DMS114 treated with DMSO at 0.1 percent for 48 hours (cell line): ENCODE measurements around the gene PCED1B.

ENCODE experiments used
- DNase-seq: peaks from one replicate; lab custom pipeline; 2025; ENCODE audit not compliant: unreplicated experiment; lab: John Stamatoyannopoulos, UW

Gene PCED1B

DNA sequence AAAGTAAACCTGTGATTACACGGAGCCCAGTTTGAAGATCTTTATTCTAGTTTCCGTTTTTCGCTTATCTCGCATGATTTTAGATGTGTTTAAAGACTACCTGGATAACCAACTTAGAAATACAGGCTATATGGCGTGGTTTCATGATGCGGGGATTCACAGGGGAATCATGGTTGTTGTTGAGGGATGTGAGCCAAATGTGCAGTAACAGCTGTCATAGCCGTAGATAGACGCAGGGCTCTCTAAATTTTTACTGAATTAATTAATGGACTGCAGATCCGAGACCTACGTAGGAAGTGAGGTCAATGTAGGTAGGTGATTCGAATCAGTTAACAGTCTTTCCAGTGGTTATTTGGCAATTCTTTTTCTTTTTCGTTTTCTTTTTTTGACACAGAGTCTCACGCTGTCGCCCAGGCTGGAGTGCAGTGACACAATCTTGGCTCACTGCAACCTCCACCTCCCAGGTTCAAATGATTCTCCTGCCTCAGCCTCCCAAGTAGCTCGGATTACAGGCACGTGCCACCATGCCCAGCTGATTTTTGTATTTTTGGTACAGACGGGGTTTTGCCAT, 145.2 kb downstream of the PCED1B start:
- DNase-seq, result no peak

DNA sequence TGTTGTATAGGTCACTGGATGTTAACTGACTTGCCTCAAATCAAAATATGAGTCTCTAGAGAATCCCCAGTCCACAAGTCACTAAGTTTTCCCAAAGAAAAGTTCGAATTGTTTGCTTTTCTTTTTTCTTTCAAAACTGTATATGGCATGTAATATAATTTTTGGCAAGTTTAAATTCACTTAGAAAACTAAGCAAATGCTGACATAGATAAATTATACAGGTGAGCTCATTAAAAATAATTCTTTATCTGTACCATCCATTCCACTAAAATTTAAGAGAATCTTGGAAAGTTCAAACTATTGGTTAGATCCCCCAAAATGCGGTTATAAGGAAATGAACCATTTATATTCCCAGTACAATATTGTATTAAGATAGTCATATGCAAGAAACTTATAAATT, 145.9 kb downstream of the PCED1B start:
- no peak for DNase-seq

DNA sequence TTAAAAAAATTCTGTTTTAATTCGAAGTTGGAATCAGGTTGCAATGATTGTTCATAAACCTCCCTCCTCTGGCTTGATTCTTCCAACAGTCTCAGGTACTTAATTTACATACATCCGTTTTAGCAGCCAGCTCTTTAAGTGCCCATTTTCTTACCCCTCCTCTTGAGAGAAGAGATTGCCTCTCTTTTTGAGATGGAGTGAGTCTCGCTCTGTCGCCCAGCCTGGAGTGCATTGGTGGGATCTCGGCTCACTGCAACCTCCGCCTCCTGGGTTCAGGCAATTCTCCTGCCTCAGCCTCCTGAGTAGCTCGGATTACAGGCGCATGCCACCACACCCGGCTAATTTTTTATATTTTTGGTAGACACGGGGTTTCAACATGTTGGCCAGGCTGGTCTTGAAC, 146.8 kb downstream of the PCED1B start:
- DNase-seq, result no peak

GRCh38 chr12:47228802-47229201, 149.4 kb downstream of the PCED1B start:
- no peak for DNase-seq

DNA sequence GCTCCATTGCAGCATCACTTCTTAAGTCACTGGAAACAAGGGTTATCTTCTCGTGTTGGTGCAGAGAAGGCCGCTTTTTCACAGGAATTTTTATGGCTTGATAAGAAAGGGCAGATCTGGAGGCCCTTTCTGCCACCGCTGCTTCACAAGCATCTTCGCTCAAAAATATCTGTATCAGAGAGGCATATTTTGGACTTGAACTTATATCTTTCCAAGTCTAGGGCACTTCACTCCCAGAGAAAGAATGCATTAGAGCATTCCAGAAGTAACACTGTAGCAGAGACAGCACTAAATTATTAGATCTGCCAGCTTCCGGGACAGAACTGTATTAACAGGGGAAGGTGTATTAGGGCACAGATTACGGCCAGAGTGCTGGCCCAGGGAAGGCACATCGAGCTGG, 152.0 kb downstream of the PCED1B start:
- DNase-seq, result no peak

- DNase-seq, result no peak
Measured at GRCh38 chr12:47234576-47235141, 155.2 kb downstream of the PCED1B start.

DNA sequence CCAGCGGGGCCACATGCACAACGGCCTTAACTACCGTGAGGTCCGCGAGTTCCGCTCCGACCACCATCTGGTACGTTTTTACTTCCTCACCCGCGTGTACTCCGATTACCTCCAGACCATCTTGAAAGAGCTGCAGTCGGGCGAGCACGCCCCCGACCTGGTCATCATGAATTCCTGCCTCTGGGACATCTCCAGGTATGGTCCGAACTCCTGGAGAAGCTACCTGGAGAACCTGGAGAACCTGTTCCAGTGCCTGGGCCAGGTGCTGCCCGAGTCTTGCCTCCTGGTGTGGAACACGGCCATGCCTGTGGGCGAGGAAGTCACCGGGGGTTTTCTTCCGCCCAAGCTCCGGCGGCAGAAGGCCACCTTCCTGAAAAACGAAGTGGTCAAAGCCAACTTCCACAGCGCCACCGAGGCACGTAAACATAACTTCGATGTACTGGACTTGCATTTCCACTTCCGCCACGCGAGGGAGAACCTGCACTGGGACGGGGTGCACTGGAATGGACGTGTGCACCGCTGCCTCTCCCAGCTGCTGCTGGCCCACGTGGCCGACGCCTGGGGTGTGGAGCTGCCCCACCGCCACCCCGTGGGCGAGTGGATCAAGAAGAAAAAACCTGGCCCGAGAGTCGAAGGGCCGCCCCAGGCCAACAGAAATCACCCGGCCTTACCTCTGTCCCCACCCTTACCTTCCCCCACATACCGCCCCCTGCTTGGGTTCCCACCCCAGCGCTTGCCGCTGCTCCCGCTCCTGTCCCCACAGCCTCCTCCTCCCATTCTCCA, 156.0 kb downstream of the PCED1B start:
- no peak for DNase-seq

DNA sequence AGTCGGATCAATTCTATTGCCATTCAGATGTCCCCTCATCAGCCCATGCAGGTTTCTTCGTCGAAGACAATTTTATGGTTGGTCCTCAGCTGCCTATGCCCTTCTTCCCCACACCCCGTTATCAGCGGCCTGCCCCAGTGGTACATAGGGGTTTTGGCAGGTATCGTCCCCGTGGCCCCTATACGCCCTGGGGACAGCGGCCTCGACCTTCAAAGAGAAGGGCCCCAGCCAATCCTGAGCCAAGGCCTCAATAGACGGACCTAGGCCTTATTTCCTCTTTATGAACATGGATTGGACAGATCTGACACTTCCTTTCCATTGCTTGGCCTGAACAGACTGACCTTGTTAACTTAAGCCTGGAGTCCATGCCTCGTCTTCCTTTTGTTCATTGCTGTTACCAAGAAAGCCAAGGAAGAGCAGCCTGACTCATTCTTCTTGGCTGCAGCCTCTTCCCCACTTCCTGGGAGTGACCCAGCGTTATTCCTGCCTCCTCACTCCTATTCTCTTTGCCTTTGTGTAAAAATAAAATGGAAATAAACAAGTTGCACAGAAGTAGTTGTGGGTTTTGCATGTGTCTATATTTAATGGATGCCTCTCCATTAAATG, 156.8 kb downstream of the PCED1B start:
- DNase-seq, result no peak

GRCh38 chr12:47237751-47238211, 158.4 kb downstream of the PCED1B start:
- DNase-seq, result no peak

DNA sequence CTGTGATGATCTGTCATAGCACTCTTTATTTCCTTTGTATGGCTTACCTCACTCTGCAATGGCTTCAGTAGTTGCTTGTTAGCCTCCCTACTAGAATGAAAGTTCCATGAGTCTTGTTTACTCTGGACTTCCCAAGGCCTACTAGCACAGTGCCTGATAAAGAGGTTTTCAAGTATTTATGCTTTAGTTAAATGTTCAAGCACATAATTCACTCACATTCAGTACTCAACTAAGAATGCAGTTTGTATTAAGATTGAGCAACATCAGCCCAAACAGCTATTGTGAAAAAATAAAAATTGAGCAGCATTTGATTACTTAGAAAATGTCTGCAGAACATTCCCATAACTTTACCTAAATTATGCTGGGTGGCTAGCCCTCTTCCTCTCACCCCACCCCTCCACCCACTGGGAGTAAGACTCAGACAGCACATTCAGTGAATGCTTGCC, 159.3 kb downstream of the PCED1B start:
- no peak for DNase-seq

- no peak for DNase-seq
Measured at GRCh38 chr12:47242426-47242825, 163.0 kb downstream of the PCED1B start.

DNA sequence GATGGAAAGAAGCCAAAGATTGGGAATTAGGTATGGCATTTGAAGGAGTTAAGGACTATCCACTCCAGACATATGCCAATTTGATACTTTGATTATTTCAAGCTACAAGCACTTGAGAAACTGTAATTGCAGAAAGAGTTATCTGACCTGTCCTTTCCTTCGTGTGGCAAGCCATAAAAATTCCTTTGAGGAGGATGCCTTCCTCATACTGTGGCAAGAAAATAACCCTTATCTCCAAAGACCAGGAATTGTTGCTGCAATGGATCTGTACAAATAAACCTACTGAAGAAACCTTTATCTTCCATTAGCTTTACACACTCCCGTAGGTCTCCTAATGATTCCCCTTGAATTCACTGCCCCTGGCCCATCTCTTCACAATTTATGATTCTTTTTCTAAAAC, 165.4 kb downstream of the PCED1B start:
- DNase-seq, result no peak

DNA sequence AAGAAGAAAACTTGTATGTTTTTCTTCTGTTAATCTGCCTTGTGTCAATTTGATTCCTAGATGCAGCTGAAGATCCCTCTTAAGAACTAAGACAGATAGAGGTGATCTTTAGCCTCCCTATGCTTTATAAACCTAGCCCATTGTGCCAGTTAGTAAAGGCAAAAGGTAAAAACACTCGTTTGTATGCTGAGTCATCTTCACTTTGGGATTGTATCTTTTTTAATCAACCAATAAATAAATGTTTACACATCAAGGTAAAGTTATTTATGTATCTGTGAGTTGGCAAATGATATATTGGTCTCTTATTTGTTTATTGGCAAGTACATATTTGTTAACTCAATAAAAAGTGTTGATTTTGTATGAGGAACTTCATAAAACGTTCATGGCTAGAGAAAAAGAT, 166.2 kb downstream of the PCED1B start:
- no peak for DNase-seq

- no peak for DNase-seq
Measured at GRCh38 chr12:47247418-47247817, 168.0 kb downstream of the PCED1B start.

GRCh38 chr12:47249082-47249481, 169.7 kb downstream of the PCED1B start:
- DNase-seq, result no peak

- no peak for DNase-seq
Measured at GRCh38 chr12:47249719-47250357, 170.4 kb downstream of the PCED1B start.

DNA sequence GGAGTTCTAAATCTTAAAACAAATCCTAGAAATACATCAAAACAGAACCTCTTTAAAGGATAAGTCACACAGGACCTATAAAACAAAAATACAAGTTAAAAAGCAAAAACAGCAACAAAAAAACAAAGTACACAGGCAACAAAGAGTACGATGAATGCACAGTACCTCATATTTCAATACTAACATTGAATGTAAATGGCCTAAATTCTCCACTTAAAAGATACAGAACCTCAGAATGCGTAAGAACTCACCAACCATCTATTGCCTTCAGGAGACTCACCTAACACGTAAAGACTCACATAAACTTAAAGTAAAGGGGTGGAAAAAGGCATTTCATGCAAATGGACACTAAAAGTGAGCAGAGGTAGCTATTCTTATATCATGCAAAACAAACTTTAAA, 172.5 kb downstream of the PCED1B start:
- no peak for DNase-seq

- DNase-seq, result no peak
Measured at GRCh38 chr12:47264951-47265350, 185.5 kb downstream of the PCED1B start.

DNA sequence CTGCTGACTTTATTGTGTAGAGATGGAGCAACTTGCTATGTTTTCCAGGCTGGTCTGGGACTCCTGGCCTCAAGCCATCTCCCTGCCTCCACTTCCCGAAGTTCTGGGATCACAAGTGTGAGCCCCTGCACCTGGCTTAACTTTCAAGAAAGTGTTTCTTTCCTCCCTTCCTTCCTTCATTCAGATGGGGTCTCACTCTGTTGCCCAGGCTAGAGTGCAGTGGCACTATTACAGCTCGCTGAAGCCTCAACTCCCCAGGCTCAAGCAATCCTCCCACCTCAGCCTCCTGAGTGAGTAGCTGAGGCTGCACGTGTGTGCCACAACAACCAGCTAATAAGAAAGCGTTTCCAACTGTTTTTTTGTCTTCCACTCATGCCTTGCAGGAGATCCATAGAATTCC, 186.0 kb downstream of the PCED1B start:
- DNase-seq, result no peak

GRCh38 chr12:47267571-47267970, 188.2 kb downstream of the PCED1B start:
- no peak for DNase-seq
